HEK293 (cell line): ENCODE data around the gene CTLA4.

Source experiments
- AEBP2 ChIP-seq: fragments of 450-650 bp; formaldehyde crosslinking; IDR thresholded peaks from 2 replicates; pipeline ENCODE4 v1.5.1; 2016; ENCODE audit warnings: missing biosample characterization, missing genetic modification characterization, borderline replicate concordance
- REST ChIP-seq: fragments of 450-650 bp; formaldehyde crosslinking; IDR thresholded peaks from 2 replicates; pipeline ENCODE4 v1.5.1; 2016; ENCODE audit warnings: missing biosample characterization, missing genetic modification characterization
- TCF7L2 ChIP-seq: IDR thresholded peaks from 2 replicates; pipeline ENCODE4 v1.6.1; 2011; ENCODE audit warnings: low read depth, mild to moderate bottlenecking, inconsistent platforms, low read length, moderate library complexity, borderline replicate concordance
- ZBTB20 ChIP-seq: fragments of 450-650 bp; formaldehyde crosslinking; IDR thresholded peaks from 2 replicates; pipeline ENCODE4 v1.5.1; 2016; ENCODE audit warnings: missing biosample characterization, missing genetic modification characterization
- ZBTB7A ChIP-seq: fragments of 450-650 bp; formaldehyde crosslinking; IDR thresholded peaks from 2 replicates; pipeline ENCODE4 v1.5.1; 2016; ENCODE audit warnings: low read depth, missing biosample characterization, missing genetic modification characterization
- ZNF155 ChIP-seq: fragments of 450-650 bp; formaldehyde crosslinking; IDR thresholded peaks from 2 replicates; pipeline ENCODE4 v1.5.1; 2016; ENCODE audit warnings: missing biosample characterization, missing genetic modification characterization
- ZNF202 ChIP-seq: fragments of 450-650 bp; formaldehyde crosslinking; IDR thresholded peaks from 2 replicates; pipeline ENCODE4 v1.5.1; 2016; ENCODE audit warnings: missing biosample characterization, missing genetic modification characterization, borderline replicate concordance
- ZNF433 ChIP-seq: fragments of 450-650 bp; formaldehyde crosslinking; IDR thresholded peaks from 2 replicates; pipeline ENCODE4 v1.5.1; 2016; ENCODE audit warnings: missing biosample characterization, missing genetic modification characterization, low read depth
- ZNF585B ChIP-seq: fragments of 450-650 bp; formaldehyde crosslinking; IDR thresholded peaks from 2 replicates; pipeline ENCODE4 v1.5.1; 2016; ENCODE audit warnings: missing biosample characterization, missing genetic modification characterization
- ZSCAN18 ChIP-seq: fragments of 450-650 bp; formaldehyde crosslinking; IDR thresholded peaks from 2 replicates; pipeline ENCODE4 v1.5.1; 2016; ENCODE audit warnings: missing biosample characterization, missing genetic modification characterization
- TF ChIP-seq, protein P1 (sequence below): fragments of 450-650 bp; formaldehyde crosslinking; IDR thresholded peaks from 2 replicates; pipeline ENCODE4 v1.5.1; 2016; ENCODE audit warnings: missing biosample characterization, missing genetic modification characterization
- TF ChIP-seq, protein P2 (sequence below): fragments of 450-650 bp; formaldehyde crosslinking; IDR thresholded peaks from 2 replicates; pipeline ENCODE4 v1.5.0; 2017; ENCODE audit warnings: missing biosample characterization, missing genetic modification characterization, borderline replicate concordance
- TF ChIP-seq, protein P3 (sequence below): fragments of 450-650 bp; formaldehyde crosslinking; optimal IDR thresholded peaks from 2 replicates; pipeline ENCODE3; 2016; ENCODE audit warnings: missing biosample characterization, mild to moderate bottlenecking, missing genetic modification characterization
- TF ChIP-seq, protein P4 (sequence below): fragments of 450-650 bp; formaldehyde crosslinking; IDR thresholded peaks from 2 replicates; pipeline ENCODE4 v1.5.1; 2016; ENCODE audit warnings: missing biosample characterization, missing genetic modification characterization

DNA sequence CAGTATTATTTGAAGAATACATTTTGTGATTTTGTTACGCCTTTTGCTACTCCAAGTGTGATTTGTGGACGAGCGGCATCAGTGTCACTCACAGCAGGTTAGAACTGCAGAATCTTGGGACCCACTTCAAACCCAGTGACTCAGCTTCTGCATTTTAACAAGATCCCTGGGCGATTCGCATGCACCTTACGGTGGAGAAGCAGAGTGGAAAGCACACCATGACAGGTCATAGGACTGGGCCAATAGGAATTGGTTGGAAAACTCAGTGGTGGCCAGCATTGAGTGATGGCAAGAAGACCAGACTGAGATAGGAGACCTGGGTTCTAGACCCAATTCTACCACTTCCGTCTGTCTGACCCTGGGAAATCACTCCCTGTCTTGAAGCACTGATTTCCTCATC is 26.3 kb downstream of the CTLA4 start:
- TF ChIP-seq, protein P1, sequence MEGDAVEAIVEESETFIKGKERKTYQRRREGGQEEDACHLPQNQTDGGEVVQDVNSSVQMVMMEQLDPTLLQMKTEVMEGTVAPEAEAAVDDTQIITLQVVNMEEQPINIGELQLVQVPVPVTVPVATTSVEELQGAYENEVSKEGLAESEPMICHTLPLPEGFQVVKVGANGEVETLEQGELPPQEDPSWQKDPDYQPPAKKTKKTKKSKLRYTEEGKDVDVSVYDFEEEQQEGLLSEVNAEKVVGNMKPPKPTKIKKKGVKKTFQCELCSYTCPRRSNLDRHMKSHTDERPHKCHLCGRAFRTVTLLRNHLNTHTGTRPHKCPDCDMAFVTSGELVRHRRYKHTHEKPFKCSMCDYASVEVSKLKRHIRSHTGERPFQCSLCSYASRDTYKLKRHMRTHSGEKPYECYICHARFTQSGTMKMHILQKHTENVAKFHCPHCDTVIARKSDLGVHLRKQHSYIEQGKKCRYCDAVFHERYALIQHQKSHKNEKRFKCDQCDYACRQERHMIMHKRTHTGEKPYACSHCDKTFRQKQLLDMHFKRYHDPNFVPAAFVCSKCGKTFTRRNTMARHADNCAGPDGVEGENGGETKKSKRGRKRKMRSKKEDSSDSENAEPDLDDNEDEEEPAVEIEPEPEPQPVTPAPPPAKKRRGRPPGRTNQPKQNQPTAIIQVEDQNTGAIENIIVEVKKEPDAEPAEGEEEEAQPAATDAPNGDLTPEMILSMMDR (tag by site-specific recombination) = no peak
- TF ChIP-seq ZBTB20 (tag by site-specific recombination) (no peak), ZNF155 (no peak), ZSCAN18 (tag by site-specific recombination) (no peak), REST (tag by site-specific recombination) (no peak), AEBP2 (tag by site-specific recombination) (no peak), ZNF585B (tag by site-specific recombination) (no peak), TCF7L2 (no peak), ZNF202 (tag by site-specific recombination) (no peak), ZNF433 (no peak), ZBTB7A (tag by site-specific recombination) (no peak)
- TF ChIP-seq, protein P2, sequence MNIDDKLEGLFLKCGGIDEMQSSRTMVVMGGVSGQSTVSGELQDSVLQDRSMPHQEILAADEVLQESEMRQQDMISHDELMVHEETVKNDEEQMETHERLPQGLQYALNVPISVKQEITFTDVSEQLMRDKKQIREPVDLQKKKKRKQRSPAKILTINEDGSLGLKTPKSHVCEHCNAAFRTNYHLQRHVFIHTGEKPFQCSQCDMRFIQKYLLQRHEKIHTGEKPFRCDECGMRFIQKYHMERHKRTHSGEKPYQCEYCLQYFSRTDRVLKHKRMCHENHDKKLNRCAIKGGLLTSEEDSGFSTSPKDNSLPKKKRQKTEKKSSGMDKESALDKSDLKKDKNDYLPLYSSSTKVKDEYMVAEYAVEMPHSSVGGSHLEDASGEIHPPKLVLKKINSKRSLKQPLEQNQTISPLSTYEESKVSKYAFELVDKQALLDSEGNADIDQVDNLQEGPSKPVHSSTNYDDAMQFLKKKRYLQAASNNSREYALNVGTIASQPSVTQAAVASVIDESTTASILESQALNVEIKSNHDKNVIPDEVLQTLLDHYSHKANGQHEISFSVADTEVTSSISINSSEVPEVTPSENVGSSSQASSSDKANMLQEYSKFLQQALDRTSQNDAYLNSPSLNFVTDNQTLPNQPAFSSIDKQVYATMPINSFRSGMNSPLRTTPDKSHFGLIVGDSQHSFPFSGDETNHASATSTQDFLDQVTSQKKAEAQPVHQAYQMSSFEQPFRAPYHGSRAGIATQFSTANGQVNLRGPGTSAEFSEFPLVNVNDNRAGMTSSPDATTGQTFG = no peak
- TF ChIP-seq, protein P3, sequence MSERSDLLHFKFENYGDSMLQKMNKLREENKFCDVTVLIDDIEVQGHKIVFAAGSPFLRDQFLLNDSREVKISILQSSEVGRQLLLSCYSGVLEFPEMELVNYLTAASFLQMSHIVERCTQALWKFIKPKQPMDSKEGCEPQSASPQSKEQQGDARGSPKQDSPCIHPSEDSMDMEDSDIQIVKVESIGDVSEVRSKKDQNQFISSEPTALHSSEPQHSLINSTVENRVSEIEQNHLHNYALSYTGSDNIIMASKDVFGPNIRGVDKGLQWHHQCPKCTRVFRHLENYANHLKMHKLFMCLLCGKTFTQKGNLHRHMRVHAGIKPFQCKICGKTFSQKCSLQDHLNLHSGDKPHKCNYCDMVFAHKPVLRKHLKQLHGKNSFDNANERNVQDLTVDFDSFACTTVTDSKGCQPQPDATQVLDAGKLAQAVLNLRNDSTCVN (tag by site-specific recombination) = no peak
- TF ChIP-seq, protein P4, sequence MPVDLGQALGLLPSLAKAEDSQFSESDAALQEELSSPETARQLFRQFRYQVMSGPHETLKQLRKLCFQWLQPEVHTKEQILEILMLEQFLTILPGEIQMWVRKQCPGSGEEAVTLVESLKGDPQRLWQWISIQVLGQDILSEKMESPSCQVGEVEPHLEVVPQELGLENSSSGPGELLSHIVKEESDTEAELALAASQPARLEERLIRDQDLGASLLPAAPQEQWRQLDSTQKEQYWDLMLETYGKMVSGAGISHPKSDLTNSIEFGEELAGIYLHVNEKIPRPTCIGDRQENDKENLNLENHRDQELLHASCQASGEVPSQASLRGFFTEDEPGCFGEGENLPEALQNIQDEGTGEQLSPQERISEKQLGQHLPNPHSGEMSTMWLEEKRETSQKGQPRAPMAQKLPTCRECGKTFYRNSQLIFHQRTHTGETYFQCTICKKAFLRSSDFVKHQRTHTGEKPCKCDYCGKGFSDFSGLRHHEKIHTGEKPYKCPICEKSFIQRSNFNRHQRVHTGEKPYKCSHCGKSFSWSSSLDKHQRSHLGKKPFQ (tag by site-specific recombination) = no peak
